Mesodermal cell (in vitro differentiated cells): ENCODE data around the gene KRTAP4-11. TPM values are rescaled to one million over a fixed set of nuclear protein-coding genes. Genes with fewer than 3 reads are reported as not detected.
"Not testable (repeated sequence)": the region's sequence is repeated elsewhere in the genome, so short reads cannot be mapped to it uniquely, and the experiment has no call there.

Experiments used
- H3K27ac ChIP-seq: 2 replicates; pipeline ENCODE4 v1.7.0; 2013; ENCODE audit warnings: mild to moderate bottlenecking, low read depth, low read length, moderate library complexity; ENCODE audit not compliant: severe bottlenecking
- H3K36me3 ChIP-seq: 2 replicates; pipeline ENCODE4 v1.7.1; 2013; ENCODE audit warnings: mild to moderate bottlenecking, low read length, moderate library complexity; ENCODE audit not compliant: control insufficient read depth, insufficient read depth
- H3K4me1 ChIP-seq: one replicate; pipeline ENCODE4 v1.7.1; 2013; ENCODE audit warnings: mild to moderate bottlenecking, low read length; ENCODE audit not compliant: insufficient read depth, control insufficient read depth, poor library complexity, severe bottlenecking
- H3K4me3 ChIP-seq: 2 replicates; pipeline ENCODE4 v1.7.0; 2013; ENCODE audit warnings: low read length, control low read depth, mild to moderate bottlenecking; ENCODE audit not compliant: insufficient read depth, poor library complexity, severe bottlenecking; ENCODE audit errors: extremely low read depth
- H3K9me3 ChIP-seq: 2 replicates; pipeline ENCODE4 v1.7.1; 2013; ENCODE audit warnings: mild to moderate bottlenecking, low read length, moderate library complexity; ENCODE audit not compliant: control insufficient read depth
- WGBS, 2 experiments: methylation state at CpG; one replicate each; pipeline ENCODE4 v1.1.5; 2013; ENCODE audit warnings: missing lambda C conversion rate in 2 of 2; ENCODE audit not compliant: insufficient coverage in 2 of 2; 5-methylcytosine and 5-hydroxymethylcytosine counted together
- polyA plus RNA-seq, 2 experiments: library from polyadenylated mRNA; stranded (reverse); fragments of 50-300 nt; gene quantifications; one replicate each; pipeline ENCODE4 v1.2.3, GENCODE V29; 2013

KRTAP4-11 gene
- polyA plus RNA-seq (2013, experiment 1 of 2): not detected
- not detected for polyA plus RNA-seq (2013, experiment 2 of 2)

GRCh38 chr17:41117846-41118386 is at the start of gene KRTAP4-11:
Gene KRTAP4-11, minus strand, starts transcription at chr17:41118373. Its CDS starts 58 bp downstream, at chr17:41118315.
- H3K4me1 ChIP-seq, H3K27ac ChIP-seq, H3K4me3 ChIP-seq, H3K36me3 ChIP-seq, H3K9me3 ChIP-seq: not testable (repeated sequence)
- WGBS, 2 experiments: 79 to 86% methylated on average over 10 of the region's 10 CpGs

GRCh38 chr17:41167561-41167960 is 49.4 kb upstream of the KRTAP4-11 start:
- Histone ChIP-seq H3K9me3 (no peaks in the 10 kb centered on the region), H3K4me3 (no peak overlapping the region)
- WGBS, 2 experiments: 69 to 91% methylated on average over 5 to 7 of the region's 7 CpGs

GRCh38 chr17:41163828-41164227 is 45.7 kb upstream of the KRTAP4-11 start:
- H3K36me3 ChIP-seq: no peaks in the 10 kb centered on the region
- H3K27ac ChIP-seq: no peak overlapping the region
- no peaks in the 10 kb centered on the region for H3K4me1 ChIP-seq
- WGBS, 2 experiments: 81 to 90% methylated on average over 4 to 5 of the region's 7 CpGs
- H3K4me3 ChIP-seq: no peak overlapping the region
- H3K9me3 ChIP-seq: no peaks in the 10 kb centered on the region

More at GRCh38 chr17:41167561-41167960, 49.4 kb upstream of the KRTAP4-11 start:
- Histone ChIP-seq H3K36me3 (no peaks in the 10 kb centered on the region), H3K27ac (no peak overlapping the region), H3K4me1 (no peaks in the 10 kb centered on the region)

- no peaks in the 10 kb centered on the region for H3K9me3 ChIP-seq
- 100% methylated on average over 1 of the region's 1 CpG; no CpG with 5 or more reads in 1 of the 2 experiments for WGBS, 2 experiments
- no peak within 1 kb of the TSS for H3K27ac ChIP-seq
- H3K36me3 ChIP-seq: no peaks in the 10 kb centered on the region
- H3K4me3 ChIP-seq: no peak within 1 kb of the TSS
- no peaks in the 10 kb centered on the region for H3K4me1 ChIP-seq
Observed at GRCh38 chr17:41160648-41161047, 42.5 kb upstream of the KRTAP4-11 start, which contains the start of gene KRTAP4-4. Gene KRTAP4-4, minus strand, starts transcription at chr17:41160748. Its CDS starts 57 bp downstream, at chr17:41160691.

GRCh38 chr17:41160190-41160589 is 42.0 kb upstream of the KRTAP4-11 start:
- WGBS, 2 experiments: 82 to 85% methylated on average over 1 to 2 of the region's 3 CpGs
- H3K36me3 ChIP-seq, H3K4me1 ChIP-seq: not testable (repeated sequence)

GRCh38 chr17:41153856-41154255 is 35.7 kb upstream of the KRTAP4-11 start:
- Histone ChIP-seq H3K36me3 (no peaks in the 10 kb centered on the region), H3K4me3 (no peak overlapping the region), H3K27ac (peak overlapping the region; percentile 43), H3K9me3 (no peaks in the 10 kb centered on the region), H3K4me1 (no peaks in the 10 kb centered on the region)
- 67 to 80% methylated on average over 1 of the region's 2 CpGs for WGBS, 2 experiments

More at GRCh38 chr17:41160190-41160589, 42.0 kb upstream of the KRTAP4-11 start:
- not testable (repeated sequence) for H3K27ac ChIP-seq, H3K9me3 ChIP-seq, H3K4me3 ChIP-seq

GRCh38 chr17:41151525-41151924 is 33.4 kb upstream of the KRTAP4-11 start:
- Histone ChIP-seq H3K27ac (no peak overlapping the region), H3K4me1 (no peaks in the 10 kb centered on the region), H3K4me3 (no peak overlapping the region), H3K9me3 (no peaks in the 10 kb centered on the region), H3K36me3 (no peaks in the 10 kb centered on the region)
- WGBS, 2 experiments: no CpG with 5 or more reads among the region's 2 CpGs

- no peak overlapping the region for H3K4me3 ChIP-seq
- no peaks in the 10 kb centered on the region for H3K36me3 ChIP-seq
- 80 to 92% methylated on average over 3 of the region's 4 CpGs for WGBS, 2 experiments
- no peak overlapping the region for H3K27ac ChIP-seq
- H3K9me3 ChIP-seq: no peaks in the 10 kb centered on the region
- no peaks in the 10 kb centered on the region for H3K4me1 ChIP-seq
Observed at GRCh38 chr17:41150026-41150425, 31.9 kb upstream of the KRTAP4-11 start.

- no peaks in the 10 kb centered on the region for H3K4me1 ChIP-seq
- no peaks in the 10 kb centered on the region for H3K36me3 ChIP-seq
- H3K4me3 ChIP-seq: no peak within 1 kb of the TSS
- 60 to 86% methylated on average over 1 to 2 of the region's 2 CpGs for WGBS, 2 experiments
- H3K9me3 ChIP-seq: no peaks in the 10 kb centered on the region
- H3K27ac ChIP-seq: no peak within 1 kb of the TSS
Observed at GRCh38 chr17:41149652-41149985, 31.4 kb upstream of the KRTAP4-11 start, which contains the start of gene KRTAP4-5. Gene KRTAP4-5, minus strand, starts transcription at chr17:41149825. Its CDS starts 58 bp downstream, at chr17:41149767.

- H3K36me3 ChIP-seq, H3K9me3 ChIP-seq: not testable (repeated sequence)
- WGBS, 2 experiments: 72 to 84% methylated on average over 3 to 9 of the region's 10 CpGs
Observed at GRCh38 chr17:41148971-41149651, 30.9 kb upstream of the KRTAP4-11 start.

More at GRCh38 chr17:41148971-41149651, 30.9 kb upstream of the KRTAP4-11 start:
- H3K27ac ChIP-seq, H3K4me3 ChIP-seq, H3K4me1 ChIP-seq: not testable (repeated sequence)
